Fibroblast of mammary gland (primary cell): Measurements from ENCODE around the gene RORC.

Source experiments
- DNase-seq: peaks from one replicate; pipeline ENCODE4 v3.0.0-alpha.2; 2010; ENCODE audit warnings: low read depth
- H3K4me3 ChIP-seq: 2 replicates; pipeline ENCODE4 v1.5.1; 2011; ENCODE audit warnings: low read depth, mild to moderate bottlenecking, low read length, moderate library complexity; ENCODE audit not compliant: control insufficient read depth
- TF ChIP-seq, protein P1 (sequence below): conservative IDR thresholded peaks from 2 replicates; pipeline ENCODE4 v1.5.1; 2011; ENCODE audit warnings: low read depth, low read length, inconsistent platforms; ENCODE audit not compliant: control insufficient read depth, insufficient read depth

Gene RORC

DNA sequence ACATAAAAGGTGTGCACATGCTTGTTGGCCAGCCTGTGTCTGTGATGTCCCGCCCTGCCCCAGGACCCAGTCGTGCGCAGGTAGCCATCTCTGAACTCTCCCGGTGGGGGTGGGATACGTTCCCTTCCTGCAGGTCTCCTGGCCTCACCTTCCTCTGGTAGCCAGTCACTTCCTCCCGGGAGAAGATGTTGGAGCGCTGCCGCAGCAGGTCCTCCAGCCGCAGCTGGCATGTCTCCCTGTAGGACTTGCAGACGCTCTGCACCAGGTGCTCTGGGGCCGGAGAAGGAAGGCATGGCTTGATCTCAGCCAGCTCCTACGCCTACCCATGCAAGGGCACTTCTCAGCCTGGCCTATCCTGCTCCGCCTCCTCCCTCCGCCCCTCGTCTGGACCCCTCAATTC lies 17.2 kb downstream of the RORC start:
- H3K4me3 ChIP-seq, result no peak overlapping the region
- no peak for DNase-seq
- TF ChIP-seq, protein P1, sequence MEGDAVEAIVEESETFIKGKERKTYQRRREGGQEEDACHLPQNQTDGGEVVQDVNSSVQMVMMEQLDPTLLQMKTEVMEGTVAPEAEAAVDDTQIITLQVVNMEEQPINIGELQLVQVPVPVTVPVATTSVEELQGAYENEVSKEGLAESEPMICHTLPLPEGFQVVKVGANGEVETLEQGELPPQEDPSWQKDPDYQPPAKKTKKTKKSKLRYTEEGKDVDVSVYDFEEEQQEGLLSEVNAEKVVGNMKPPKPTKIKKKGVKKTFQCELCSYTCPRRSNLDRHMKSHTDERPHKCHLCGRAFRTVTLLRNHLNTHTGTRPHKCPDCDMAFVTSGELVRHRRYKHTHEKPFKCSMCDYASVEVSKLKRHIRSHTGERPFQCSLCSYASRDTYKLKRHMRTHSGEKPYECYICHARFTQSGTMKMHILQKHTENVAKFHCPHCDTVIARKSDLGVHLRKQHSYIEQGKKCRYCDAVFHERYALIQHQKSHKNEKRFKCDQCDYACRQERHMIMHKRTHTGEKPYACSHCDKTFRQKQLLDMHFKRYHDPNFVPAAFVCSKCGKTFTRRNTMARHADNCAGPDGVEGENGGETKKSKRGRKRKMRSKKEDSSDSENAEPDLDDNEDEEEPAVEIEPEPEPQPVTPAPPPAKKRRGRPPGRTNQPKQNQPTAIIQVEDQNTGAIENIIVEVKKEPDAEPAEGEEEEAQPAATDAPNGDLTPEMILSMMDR, result no peak

DNA sequence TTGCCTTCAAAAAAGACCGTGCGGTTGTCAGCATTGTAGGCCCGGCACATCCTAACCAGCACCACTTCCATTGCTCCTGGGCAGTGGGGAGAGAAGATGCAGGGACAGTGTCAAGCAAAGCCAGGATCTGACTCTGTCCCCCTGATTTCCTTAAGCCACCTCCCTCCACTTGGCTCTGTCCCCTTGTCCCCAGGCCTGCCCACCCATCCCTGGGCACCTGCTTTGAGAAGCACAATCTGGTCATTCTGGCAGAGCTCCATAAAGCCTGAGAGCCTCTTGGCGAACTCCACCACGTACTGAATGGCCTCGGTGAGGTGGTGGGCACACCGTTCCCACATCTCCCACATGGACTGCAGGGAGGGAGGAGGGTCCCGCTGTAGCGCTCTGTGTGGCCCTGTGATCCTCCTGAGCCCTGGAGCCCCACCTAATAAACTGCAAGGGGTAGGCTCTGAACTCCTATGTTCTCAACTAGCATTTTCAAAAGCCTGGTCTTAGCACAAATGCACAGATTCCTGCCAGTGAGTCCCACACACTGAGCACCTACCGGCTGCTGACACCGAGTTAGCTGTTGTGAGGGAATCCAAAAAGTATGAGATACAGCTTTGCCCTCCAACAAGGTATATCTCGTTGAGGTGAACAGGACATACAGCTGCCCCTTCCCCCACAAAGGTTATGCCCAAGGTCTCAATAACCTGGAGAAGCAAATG lies 18.2 kb downstream of the RORC start:
- H3K4me3 ChIP-seq, result no peak overlapping the region
- TF ChIP-seq, protein P1, result no peak
- no peak for DNase-seq

DNA sequence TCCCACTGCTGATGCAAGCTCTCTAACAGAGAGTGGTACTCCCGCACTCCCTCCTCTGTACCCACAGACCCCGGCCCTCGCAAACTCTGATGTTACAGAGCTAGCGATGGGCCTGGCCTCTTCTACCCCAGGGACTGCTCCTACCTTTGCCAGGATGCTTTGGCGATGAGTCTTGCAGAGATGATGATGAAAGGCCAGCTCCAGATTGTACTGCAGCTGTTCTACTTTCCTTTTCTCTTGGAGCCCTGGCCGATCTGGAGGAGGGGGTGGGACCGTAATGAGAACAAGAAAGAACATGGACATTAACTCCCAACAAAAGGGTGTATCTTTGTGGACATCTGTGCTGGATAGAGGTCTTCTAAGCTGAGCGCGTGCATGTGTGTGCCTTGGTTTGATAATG lies 20.4 kb downstream of the RORC start:
- TF ChIP-seq, protein P1, result no peak
- DNase-seq, result peak; percentile 65
- H3K4me3 ChIP-seq, result no peak overlapping the region

DNA sequence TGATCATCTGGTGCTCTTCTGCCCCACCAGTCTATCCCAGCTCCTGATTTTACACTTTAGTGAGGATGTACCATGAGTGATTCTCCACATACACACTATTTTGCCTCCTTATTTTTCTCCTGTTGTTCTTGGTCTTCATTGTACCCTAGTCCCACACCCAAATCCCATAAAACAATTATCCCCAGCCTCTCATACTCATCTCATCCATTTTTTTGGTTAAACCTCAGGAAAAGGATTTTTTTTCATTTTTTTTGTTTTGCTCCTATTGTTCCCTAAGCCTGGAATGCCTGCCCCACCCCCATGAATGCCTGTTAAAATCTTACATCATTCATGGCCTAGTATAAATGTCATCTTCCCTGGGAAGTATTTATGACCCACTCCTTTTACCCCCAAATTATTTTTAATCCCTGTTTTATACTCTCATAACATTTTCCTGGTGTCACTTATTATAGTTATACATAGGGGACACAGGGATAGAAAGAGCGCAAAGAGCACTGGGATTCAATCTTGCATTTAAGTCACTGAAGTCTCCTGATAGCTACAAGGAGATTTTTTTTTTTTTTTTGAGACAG lies 21.5 kb downstream of the RORC start:
- TF ChIP-seq, protein P1, result no peak
- DNase-seq, result no peak
- H3K4me3 ChIP-seq, result no peak overlapping the region

DNA sequence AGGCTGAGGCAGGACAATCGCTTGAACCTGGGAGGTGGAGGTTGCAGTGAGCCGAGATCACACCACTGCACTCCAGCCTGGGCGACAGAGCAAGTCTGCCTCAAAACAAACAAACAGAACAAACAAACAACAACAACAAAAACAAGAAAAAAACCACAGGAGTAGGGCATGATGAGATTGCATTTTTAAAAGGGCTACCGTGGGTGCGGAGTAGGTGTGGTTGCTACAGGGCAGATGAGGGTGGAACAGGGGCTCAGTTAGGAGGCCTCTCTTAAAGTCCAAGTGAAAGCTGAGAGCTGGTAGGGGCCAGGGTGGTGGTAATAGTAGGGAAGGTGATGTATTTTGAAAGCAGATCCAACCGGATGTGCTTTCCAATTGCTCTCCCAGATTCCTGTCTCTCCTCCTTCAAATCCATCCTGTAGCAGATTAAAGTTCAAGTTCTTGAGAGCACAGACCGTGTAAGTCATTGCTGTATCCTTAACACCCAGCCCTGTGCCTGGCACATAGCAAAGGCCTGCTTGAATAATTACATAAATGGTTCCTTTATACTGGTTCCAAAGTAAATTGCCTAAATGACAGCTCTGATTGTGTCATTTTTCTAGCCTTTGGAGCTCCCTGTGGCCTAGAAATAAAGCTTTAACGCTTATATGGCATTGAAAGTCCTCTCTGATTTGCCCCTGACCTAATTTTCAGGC lies 22.2 kb downstream of the RORC start:
- H3K4me3 ChIP-seq, result no peak overlapping the region
- TF ChIP-seq, protein P1, result no peak
- no peak for DNase-seq

DNA sequence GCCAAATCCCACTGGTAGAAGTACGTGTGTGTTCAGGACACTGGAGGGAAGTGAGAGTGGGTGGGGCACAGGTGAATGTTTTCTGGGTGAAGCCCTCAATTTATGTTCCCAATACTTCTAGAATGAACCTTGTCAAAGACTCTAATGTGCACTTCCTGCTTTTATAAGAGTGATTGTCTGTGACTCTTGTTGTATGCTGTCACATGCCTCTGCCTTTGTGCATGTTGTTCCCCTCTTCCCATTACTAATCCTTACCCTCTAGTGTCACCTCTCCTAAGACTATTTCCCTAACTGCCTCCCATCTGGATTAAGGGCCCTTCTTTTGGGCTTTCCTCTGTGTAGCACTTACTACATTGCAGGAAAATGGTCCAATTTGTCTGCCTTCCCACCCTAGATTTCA lies 23.8 kb downstream of the RORC start:
- TF ChIP-seq, protein P1, result no peak
- no peak for DNase-seq
- no peak overlapping the region for H3K4me3 ChIP-seq
